NCI-H2171 treated with DMSO at 0.1 percent for 48 hours (cell line): ENCODE data around the gene C11orf71.
A peak's percentile ranks its signal among the peaks of the same experiment; 100 is the strongest.

ENCODE experiments used
- DNase-seq: peaks from one replicate; lab custom pipeline; 2025; lab: John Stamatoyannopoulos, UW

Gene C11orf71, protein sequence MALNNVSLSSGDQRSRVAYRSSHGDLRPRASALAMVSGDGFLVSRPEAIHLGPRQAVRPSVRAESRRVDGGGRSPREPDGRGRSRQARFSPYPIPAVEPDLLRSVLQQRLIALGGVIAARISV

GRCh38 chr11:114400216-114400914 lies at the start of gene C11orf71, which contains the start of gene RBM7:
TSS of gene C11orf71 (minus strand) at chr11:114400511. CDS start at chr11:114400331, 180 bp downstream.
TSS of gene RBM7 (plus strand) at chr11:114400666. CDS start at chr11:114400672, 6 bp downstream.
- peak; percentile 95 for DNase-seq

- no peak for DNase-seq
Observed at GRCh38 chr11:114449845-114450244, 49.5 kb upstream of the C11orf71 start.

- no peak for DNase-seq
Observed at GRCh38 chr11:114448749-114449482, 48.6 kb upstream of the C11orf71 start.

DNA sequence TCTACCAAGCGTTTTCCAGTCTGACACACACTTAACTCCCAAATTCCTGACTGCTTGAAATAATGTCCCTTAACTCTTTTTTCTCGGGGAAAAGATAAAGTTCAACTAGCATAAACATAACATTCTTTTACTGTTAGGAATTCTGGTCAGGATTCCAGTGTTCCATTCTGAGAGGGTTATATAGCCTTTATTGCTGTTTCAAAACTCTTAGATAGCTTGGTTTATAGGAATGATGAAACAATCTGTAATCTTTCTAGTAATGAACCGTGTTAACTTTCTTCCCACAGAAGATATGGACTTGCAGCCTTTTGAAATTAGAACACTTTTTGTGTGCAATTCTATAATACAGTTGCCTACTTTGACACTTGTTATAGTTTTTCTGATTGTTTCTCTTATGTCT lies 47.6 kb upstream of the C11orf71 start:
- no peak for DNase-seq

- DNase-seq, result no peak
Observed at GRCh38 chr11:114447444-114447843, 47.1 kb upstream of the C11orf71 start.

- DNase-seq, result no peak
Observed at GRCh38 chr11:114442536-114442935, 42.2 kb upstream of the C11orf71 start.

GRCh38 chr11:114441921-114442320 lies 41.6 kb upstream of the C11orf71 start:
- DNase-seq, result no peak

DNA sequence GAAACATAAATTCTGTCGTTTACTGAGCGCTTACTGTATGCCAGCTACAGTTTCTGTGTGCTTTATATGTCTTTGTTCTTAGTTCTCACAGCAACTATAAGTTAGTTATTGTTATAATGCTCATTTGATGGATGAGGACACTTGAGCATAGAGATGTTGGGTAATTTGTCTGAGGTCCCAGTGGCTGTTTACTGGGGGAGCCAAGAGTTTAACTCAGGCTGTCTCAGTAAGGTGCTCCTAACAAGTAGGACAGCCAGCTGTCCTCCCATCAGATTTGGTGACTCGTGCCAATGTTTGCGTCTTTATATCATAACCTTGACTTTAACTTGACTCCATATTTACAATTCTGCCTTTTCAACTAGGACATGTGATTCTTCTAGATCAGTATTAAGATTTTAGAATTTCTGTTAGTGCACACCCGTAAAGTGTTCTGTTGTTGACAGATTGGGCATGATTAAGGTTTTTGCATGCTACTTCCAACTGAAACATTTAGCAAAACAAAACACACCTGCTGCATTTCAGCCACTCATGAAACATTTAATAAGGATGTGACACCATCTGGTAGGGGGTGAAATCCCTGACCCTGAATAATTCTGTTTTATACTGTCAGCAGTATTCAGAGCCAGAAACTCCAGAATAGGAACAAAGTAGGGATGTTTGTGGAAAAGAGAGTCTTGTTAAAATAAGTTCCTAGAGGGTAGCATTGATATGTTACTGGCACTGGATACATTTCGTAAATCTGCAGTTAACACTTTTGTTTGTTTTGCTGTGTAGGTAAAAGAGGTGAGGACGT lies 40.9 kb upstream of the C11orf71 start:
- DNase-seq, result peak; percentile 84

- no peak for DNase-seq
Observed at GRCh38 chr11:114440121-114440860, 40.0 kb upstream of the C11orf71 start.

GRCh38 chr11:114439229-114440120 lies 39.2 kb upstream of the C11orf71 start, which contains the start of gene REXO2:
TSS of gene REXO2 (plus strand) at chr11:114439467. CDS start at chr11:114439529, 62 bp downstream.
- peak; percentile 92 for DNase-seq

DNA sequence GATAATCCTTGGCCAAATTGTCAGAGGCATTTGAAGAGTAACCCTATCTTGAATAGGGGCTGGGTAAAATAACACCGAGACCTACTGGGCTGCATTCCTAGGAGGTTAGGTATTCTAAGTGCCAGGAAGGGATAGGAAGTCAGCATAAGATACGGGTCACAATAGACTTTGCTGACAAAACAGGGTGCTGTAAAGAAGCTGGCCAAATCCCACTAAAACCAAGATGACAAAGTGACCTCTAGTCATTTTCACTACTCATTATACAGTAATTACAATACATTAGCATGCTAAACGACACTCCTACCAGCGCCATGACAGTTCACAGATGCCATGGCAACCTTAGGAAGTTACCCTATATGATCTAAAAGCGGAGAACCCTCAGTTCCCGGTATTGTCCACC lies 38.0 kb upstream of the C11orf71 start:
- DNase-seq, result no peak

DNA sequence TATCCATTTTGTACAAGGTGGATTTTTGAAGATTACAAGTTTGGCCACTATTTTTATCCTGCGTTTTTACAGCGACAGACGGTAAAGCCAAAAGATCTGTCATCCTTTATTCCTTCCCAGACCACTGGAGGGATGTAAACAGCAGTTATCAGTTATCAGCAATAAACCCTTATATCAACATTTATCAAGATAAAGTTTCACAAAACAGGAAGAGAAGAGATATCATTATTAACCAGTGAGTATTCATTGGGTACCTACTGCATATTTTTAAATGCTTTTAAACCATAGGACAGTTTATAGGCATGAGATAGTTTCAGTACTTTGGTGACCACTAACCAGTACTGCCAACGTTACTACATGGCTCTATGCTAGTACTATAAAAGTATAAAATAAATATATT lies 33.1 kb upstream of the C11orf71 start:
- no peak for DNase-seq

DNA sequence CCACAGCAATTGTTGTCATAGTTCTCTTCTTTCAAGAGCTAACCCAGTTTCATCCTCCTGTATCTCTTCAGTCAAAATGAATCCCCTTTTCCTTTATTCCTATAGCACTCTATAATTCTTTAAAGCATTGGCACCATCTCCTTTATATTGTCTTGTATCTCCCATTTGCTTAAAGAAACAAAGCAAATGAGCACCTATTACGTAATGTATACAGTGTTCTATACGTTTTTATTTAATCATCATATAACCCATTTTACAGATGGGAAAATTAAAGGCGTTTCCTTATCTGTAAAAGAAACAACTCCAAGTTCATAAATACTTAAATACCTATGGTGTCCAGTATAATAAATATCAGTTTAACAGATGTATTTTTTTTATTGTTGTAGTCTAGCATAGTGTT lies 32.6 kb upstream of the C11orf71 start:
- DNase-seq, result no peak

- DNase-seq, result no peak
Observed at GRCh38 chr11:114430290-114430689, 30.0 kb upstream of the C11orf71 start.

- DNase-seq, result no peak
Observed at GRCh38 chr11:114426280-114426679, 26.0 kb upstream of the C11orf71 start.

DNA sequence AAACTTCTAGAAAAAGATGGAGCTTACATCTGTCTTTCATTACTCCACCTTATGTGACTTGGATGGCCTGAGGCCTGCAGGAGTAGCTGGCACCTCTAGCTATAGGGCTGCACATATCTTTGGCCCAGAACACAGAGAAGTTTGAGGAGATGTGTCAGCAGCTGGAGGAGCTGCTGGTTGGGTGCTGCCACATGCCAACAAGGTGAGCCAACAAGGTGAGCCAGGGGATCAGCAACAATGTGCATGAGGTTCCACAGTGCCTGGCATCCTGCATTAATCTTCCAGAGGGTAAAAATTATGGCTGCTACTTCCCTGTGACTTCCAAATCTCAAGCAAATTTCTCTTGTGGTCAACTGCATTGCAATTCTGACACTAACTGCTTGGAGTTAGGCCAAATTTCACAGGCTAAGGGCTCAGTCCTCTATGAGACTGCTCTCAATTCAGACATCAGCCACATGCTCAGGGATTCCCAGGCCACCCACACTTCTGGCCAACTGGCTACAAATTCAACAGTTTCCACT lies 16.2 kb upstream of the C11orf71 start:
- DNase-seq, result no peak

GRCh38 chr11:114413958-114414357 lies 13.6 kb upstream of the C11orf71 start:
- no peak for DNase-seq

- DNase-seq, result no peak
Observed at GRCh38 chr11:114412946-114413345, 12.6 kb upstream of the C11orf71 start.

DNA sequence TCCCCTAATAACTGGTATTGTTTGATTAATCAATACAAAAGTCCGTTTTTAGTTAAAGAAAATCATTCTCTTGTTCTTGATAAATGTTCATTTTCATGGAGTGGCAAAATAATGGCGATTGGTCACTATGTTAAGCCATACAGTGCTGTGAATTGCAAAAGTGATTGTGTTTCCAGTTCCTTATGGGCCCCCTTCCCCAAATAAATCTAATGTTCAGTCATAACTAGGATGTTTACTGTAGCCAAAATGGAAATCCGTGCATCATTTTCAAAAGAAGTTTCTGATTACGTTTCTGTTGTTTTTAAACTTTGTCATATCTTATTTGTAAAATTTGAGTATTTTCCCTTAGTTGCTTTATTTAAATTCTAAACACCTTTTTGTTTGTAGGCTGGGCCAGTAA lies 1.0 kb upstream of the C11orf71 start:
- DNase-seq, result no peak

DNA sequence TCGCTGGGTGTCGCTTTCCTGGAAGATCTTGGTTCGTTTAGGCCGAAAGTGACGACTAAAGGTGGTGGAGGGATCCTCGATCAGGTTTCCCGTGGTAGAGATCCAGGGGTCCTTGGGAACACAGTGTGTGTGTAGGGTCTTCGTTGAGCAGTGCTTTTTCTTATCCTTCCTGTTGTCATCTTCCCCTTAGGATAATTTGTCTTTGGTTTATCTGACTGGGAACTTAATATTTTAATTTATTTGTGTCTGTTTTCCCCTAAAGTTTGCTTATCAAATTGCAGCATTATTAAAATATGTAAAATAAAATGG lies 558 bp upstream of the C11orf71 start:
- no peak for DNase-seq
